Skeletal muscle satellite cell (primary cell): ENCODE measurements around the gene ICOS.
"Not testable (repeated sequence)": the region's sequence is repeated elsewhere in the genome, so short reads cannot be mapped to it uniquely, and the experiment has no call there.

Experiments used
- H3K27me3 ChIP-seq: 2 replicates; pipeline ENCODE4 v1.7.0; 2013; ENCODE audit warnings: low read length; ENCODE audit not compliant: control insufficient read depth, insufficient read depth
- H3K36me3 ChIP-seq: 2 replicates; pipeline ENCODE4 v1.7.0; 2013; ENCODE audit warnings: mild to moderate bottlenecking, control low read depth, low read length; ENCODE audit not compliant: insufficient read depth
- H3K4me1 ChIP-seq: 2 replicates; pipeline ENCODE4 v1.7.0; 2013; ENCODE audit warnings: low read length; ENCODE audit not compliant: control insufficient read depth, insufficient read depth
- H3K4me2 ChIP-seq: 2 replicates; pipeline ENCODE4 v1.7.0; 2013; ENCODE audit warnings: mild to moderate bottlenecking, low read length
- H3K4me3 ChIP-seq: 2 replicates; pipeline ENCODE4 v1.7.0; 2013; ENCODE audit warnings: low read length
- H3K9ac ChIP-seq: 2 replicates; pipeline ENCODE4 v1.7.0; 2013; ENCODE audit warnings: mild to moderate bottlenecking, low read depth, low read length, moderate library complexity
- H3K9me3 ChIP-seq: replicated peaks from 2 replicates; pipeline ENCODE4 v1.7.0; 2013; ENCODE audit warnings: mild to moderate bottlenecking, control low read depth, low read length

ICOS gene

GRCh38 chr2:203975912-203976311, 39.3 kb downstream of the ICOS start:
- H3K4me1 ChIP-seq: no peaks in the 10 kb centered on the region
- H3K9ac ChIP-seq: no peak overlapping the region
- H3K27me3 ChIP-seq: peaks cover 31% of the 10 kb centered on the region
- no peak overlapping the region for H3K4me2 ChIP-seq
- H3K9me3 ChIP-seq: no peaks in the 10 kb centered on the region
- H3K36me3 ChIP-seq: no peaks in the 10 kb centered on the region
- no peak overlapping the region for H3K4me3 ChIP-seq

DNA sequence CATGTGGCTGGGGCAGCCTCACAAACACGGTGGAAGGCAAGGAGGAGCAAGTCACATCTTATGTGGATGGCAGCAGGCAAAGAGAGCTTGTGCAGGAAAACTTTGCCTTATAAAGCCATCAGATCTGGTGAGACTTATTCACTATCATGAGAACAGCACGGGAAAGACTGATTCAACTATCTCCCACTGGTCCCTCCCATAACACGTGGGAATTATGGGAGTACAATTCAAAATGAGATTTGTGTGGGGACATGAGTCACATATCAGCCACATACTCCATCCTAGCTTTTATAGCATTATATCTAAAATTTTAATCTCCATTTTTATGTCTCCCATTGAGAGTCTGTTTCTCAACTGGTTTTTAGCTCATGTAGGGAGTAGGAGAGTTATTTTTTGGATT, 45.7 kb downstream of the ICOS start:
- Histone ChIP-seq H3K4me1 (no peaks in the 10 kb centered on the region), H3K27me3 (peaks cover 18% of the 10 kb centered on the region), H3K9ac (no peak overlapping the region), H3K4me2 (no peak overlapping the region), H3K4me3 (no peak overlapping the region), H3K9me3 (no peaks in the 10 kb centered on the region), H3K36me3 (no peaks in the 10 kb centered on the region)

DNA sequence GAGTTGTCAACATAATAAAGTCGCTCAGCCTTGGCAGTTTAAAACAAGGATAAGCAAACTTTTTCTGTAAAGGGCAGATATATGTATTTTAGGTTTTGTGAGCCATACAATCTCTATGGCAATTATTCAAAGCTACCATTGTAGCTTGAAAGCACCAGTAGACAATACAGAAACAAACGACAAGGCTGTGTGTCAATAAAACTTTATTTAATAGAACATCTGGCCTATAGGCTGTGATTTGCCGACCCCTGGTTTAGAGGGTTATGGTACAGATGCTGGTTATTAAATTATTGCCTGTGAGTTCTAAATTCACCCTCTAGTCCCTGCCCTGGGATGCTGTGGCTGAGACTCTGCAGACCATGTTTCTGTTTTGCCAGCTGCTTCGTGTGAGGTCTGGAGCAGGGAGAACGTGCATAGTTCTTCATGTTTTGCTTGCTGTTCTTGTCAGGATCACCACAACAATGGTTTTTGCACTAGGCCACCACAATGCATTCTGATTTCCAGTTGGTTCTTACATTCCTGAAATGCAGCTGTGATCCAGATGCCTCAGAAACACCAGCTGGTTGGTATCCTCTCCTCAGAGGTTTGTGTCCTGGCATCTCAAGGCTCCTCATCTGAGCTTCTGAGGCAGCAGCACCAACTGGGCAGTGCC, 46.6 kb downstream of the ICOS start:
- Histone ChIP-seq H3K4me3 (no peak overlapping the region), H3K27me3 (peaks cover 18% of the 10 kb centered on the region), H3K9me3 (no peaks in the 10 kb centered on the region), H3K4me2 (no peak overlapping the region), H3K9ac (no peak overlapping the region), H3K36me3 (no peaks in the 10 kb centered on the region), H3K4me1 (no peaks in the 10 kb centered on the region)

DNA sequence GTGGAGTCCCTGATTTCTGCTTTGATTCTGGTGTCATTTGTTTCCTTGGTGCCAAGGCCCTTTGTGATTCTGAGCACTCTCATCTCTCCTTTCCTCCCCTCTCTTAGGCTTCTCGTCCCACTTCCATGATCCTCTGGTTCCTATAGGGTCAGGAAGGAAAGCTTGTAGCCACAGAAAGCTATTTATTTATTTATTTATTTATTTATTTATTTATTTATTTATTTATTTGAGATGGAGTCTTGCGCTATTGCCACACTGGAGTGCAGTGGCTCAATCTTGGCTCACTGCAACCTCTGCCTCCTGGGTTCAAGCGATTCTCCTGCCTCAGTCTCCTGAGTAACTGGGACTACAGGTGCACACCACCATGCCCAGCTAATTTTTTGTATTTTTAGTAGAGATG, 49.4 kb downstream of the ICOS start:
- H3K27me3 ChIP-seq: peaks cover 26% of the 10 kb centered on the region
- not testable (repeated sequence) for H3K9me3 ChIP-seq, H3K4me2 ChIP-seq, H3K36me3 ChIP-seq, H3K4me3 ChIP-seq, H3K4me1 ChIP-seq, H3K9ac ChIP-seq

DNA sequence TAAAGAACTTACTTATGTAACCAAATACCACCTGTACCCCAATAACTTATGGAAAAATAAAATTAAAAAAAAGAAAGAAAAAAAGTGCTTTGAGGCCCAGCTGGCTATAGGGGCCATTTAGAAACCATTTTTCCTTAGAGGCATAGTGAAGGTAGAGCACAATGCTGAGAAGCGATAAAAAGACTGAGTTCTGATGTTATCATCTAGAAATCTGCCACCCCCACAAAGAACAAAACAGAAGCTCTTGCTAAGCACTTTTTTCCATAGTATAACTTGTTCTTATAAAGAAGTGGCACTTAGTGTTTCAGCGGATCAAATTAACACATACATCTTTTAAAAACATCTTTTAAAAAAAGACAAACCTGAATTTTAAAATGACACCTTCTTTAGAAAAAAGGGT, 51.4 kb downstream of the ICOS start:
- Histone ChIP-seq H3K4me3 (no peak overlapping the region), H3K36me3 (no peaks in the 10 kb centered on the region), H3K9me3 (no peaks in the 10 kb centered on the region), H3K27me3 (peaks cover 19% of the 10 kb centered on the region), H3K4me1 (no peaks in the 10 kb centered on the region), H3K4me2 (no peak overlapping the region), H3K9ac (no peak overlapping the region)

- Histone ChIP-seq H3K9me3 (no peaks in the 10 kb centered on the region), H3K36me3 (no peaks in the 10 kb centered on the region), H3K4me3 (no peak overlapping the region), H3K4me2 (no peak overlapping the region), H3K27me3 (peaks cover 13% of the 10 kb centered on the region), H3K9ac (no peak overlapping the region), H3K4me1 (no peaks in the 10 kb centered on the region)
Measured at GRCh38 chr2:203988500-203989260, 52.1 kb downstream of the ICOS start.

- Histone ChIP-seq H3K4me1 (no peaks in the 10 kb centered on the region), H3K4me2 (no peak overlapping the region), H3K4me3 (no peak overlapping the region), H3K36me3 (no peaks in the 10 kb centered on the region), H3K9ac (no peak overlapping the region), H3K9me3 (no peaks in the 10 kb centered on the region), H3K27me3 (peaks cover 11% of the 10 kb centered on the region)
Measured at GRCh38 chr2:203989521-203989920, 53.0 kb downstream of the ICOS start.

DNA sequence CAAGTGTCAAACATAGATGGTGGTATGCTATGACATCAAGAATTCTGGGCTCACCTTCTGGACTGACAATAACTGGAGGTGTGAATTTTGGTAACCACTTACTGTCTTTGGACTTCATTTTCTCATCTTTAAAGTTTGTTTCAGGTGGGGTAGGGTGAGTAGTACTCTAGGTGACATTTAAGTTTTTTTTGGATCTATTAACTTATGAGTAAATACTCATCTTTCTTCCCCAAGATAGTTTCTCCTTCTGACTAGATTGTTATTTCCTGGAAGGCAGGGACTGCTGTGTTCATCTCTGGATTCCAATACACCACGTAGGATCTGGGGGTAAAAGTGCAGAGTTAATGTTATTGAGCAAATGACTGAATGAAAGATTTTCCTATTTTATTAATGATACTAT, 55.9 kb downstream of the ICOS start:
- Histone ChIP-seq H3K9ac (no peak overlapping the region), H3K4me2 (no peak overlapping the region), H3K9me3 (no peaks in the 10 kb centered on the region), H3K36me3 (no peaks in the 10 kb centered on the region), H3K4me1 (no peaks in the 10 kb centered on the region), H3K4me3 (no peak overlapping the region), H3K27me3 (peaks cover 17% of the 10 kb centered on the region)

- no peaks in the 10 kb centered on the region for H3K4me1 ChIP-seq
Measured at GRCh38 chr2:203993011-203993410, 56.4 kb downstream of the ICOS start.

DNA sequence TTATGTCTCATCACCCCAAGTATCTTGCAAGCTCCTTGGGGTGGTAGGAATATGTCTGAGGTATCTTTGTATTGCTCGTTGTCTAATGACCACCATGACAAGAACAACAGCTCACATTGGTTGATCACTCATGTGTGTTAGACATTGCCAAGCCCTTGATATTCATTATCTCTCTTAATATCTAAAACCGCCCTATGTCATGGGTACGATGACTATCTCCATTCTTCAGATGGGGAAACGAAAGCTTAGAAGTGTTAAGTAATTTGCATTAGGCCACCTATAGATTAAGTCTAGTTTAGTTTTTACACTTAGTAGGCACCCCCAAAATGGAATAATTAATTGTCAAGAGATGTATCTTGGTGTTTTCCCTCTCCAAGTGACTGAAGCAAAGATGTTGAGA, 57.0 kb downstream of the ICOS start:
- H3K4me3 ChIP-seq: no peak overlapping the region
- H3K27me3 ChIP-seq: peaks cover 25% of the 10 kb centered on the region
- no peaks in the 10 kb centered on the region for H3K9me3 ChIP-seq
- no peaks in the 10 kb centered on the region for H3K36me3 ChIP-seq
- no peaks in the 10 kb centered on the region for H3K4me1 ChIP-seq
- H3K4me2 ChIP-seq: no peak overlapping the region
- no peak overlapping the region for H3K9ac ChIP-seq

More at GRCh38 chr2:203993011-203993410, 56.4 kb downstream of the ICOS start:
- H3K4me3 ChIP-seq: no peak overlapping the region
- H3K27me3 ChIP-seq: peaks cover 22% of the 10 kb centered on the region
- no peaks in the 10 kb centered on the region for H3K36me3 ChIP-seq
- no peak overlapping the region for H3K4me2 ChIP-seq
- no peak overlapping the region for H3K9ac ChIP-seq
- H3K9me3 ChIP-seq: no peaks in the 10 kb centered on the region

GRCh38 chr2:203994735-203995134, 58.2 kb downstream of the ICOS start:
- H3K9ac ChIP-seq: no peak overlapping the region
- no peaks in the 10 kb centered on the region for H3K36me3 ChIP-seq
- no peak overlapping the region for H3K4me2 ChIP-seq
- peaks cover 22% of the 10 kb centered on the region for H3K27me3 ChIP-seq
- no peaks in the 10 kb centered on the region for H3K9me3 ChIP-seq
- H3K4me1 ChIP-seq: no peaks in the 10 kb centered on the region
- H3K4me3 ChIP-seq: no peak overlapping the region

GRCh38 chr2:203996692-203997091, 60.1 kb downstream of the ICOS start:
- H3K4me3 ChIP-seq: no peak overlapping the region
- no peaks in the 10 kb centered on the region for H3K9me3 ChIP-seq
- H3K9ac ChIP-seq: no peak overlapping the region
- H3K4me2 ChIP-seq: no peak overlapping the region
- H3K4me1 ChIP-seq: no peaks in the 10 kb centered on the region
- H3K36me3 ChIP-seq: no peaks in the 10 kb centered on the region
- peaks cover 32% of the 10 kb centered on the region for H3K27me3 ChIP-seq
